ENCODE measurements around the gene TMPO.
"Not testable (repeated sequence)": the region's sequence is repeated elsewhere in the genome, so short reads cannot be mapped to it uniquely, and the experiment has no call there.

Gene TMPO

GRCh38 chr12:98533723-98534251 is 18.4 kb downstream of the TMPO start:
- Histone ChIP-seq H3K4me1 (ENCODE audit: control insufficient read depth in 5 of 5, insufficient read depth in 5 of 5, low read length in 5 of 5) (peaks cover 0 to 11% (median 0%) of the 10 kb centered on the region in 5 donors), H3K36me3 (ENCODE audit: control insufficient read depth in 5 of 5, insufficient read depth in 5 of 5, low read length in 5 of 5) (peaks cover 4 to 37% (median 10%) of the 10 kb centered on the region in 5 donors), H3K4me3 (ENCODE audit: low read depth in 1 of 5, low read length in 5 of 5) (no peak overlapping the region), H3K27me3 (ENCODE audit: control insufficient read depth in 5 of 5, insufficient read depth in 4 of 5, low read length in 5 of 5) (no peaks in the 10 kb centered on the region), H3K9me3 (ENCODE audit: control insufficient read depth in 5 of 5, low read length in 5 of 5) (no peaks in the 10 kb centered on the region), H3K27ac (ENCODE audit: low read depth, low read length) (no peak overlapping the region), H3K9ac (ENCODE audit: low read length in 5 of 5) (no peak overlapping the region)

GRCh38 chr12:98538031-98538430 is 22.6 kb downstream of the TMPO start:
- H3K36me3 ChIP-seq (ENCODE audit: control insufficient read depth in 5 of 5, insufficient read depth in 5 of 5, low read length in 5 of 5): peaks cover 8 to 34% (median 11%) of the 10 kb centered on the region in 5 donors
- peaks cover 0 to 8% (median 0%) of the 10 kb centered on the region in 5 donors for H3K4me1 ChIP-seq (ENCODE audit: control insufficient read depth in 5 of 5, insufficient read depth in 5 of 5, low read length in 5 of 5)
- H3K27me3 ChIP-seq (ENCODE audit: control insufficient read depth in 5 of 5, insufficient read depth in 4 of 5, low read length in 5 of 5): no peaks in the 10 kb centered on the region
- no peak overlapping the region for H3K4me3 ChIP-seq (ENCODE audit: low read depth in 1 of 5, low read length in 5 of 5)
- no peak overlapping the region for H3K27ac ChIP-seq (ENCODE audit: low read depth, low read length)
- H3K9ac ChIP-seq (ENCODE audit: low read length in 5 of 5): no peak overlapping the region
- H3K9me3 ChIP-seq (ENCODE audit: control insufficient read depth in 5 of 5, low read length in 5 of 5): no peaks in the 10 kb centered on the region

- Histone ChIP-seq H3K9ac (ENCODE audit: low read length in 5 of 5) (no peak overlapping the region), H3K27me3 (ENCODE audit: control insufficient read depth in 5 of 5, insufficient read depth in 4 of 5, low read length in 5 of 5) (no peaks in the 10 kb centered on the region), H3K4me3 (ENCODE audit: low read depth in 1 of 5, low read length in 5 of 5) (no peak overlapping the region), H3K4me1 (ENCODE audit: control insufficient read depth in 5 of 5, insufficient read depth in 5 of 5, low read length in 5 of 5) (no peaks in the 10 kb centered on the region), H3K36me3 (ENCODE audit: control insufficient read depth in 5 of 5, insufficient read depth in 5 of 5, low read length in 5 of 5) (peaks cover 6 to 21% (median 11%) of the 10 kb centered on the region in 5 donors), H3K27ac (ENCODE audit: low read depth, low read length) (no peak overlapping the region), H3K9me3 (ENCODE audit: control insufficient read depth in 5 of 5, low read length in 5 of 5) (no peaks in the 10 kb centered on the region)
Observed at GRCh38 chr12:98543701-98544100, 28.3 kb downstream of the TMPO start.

GRCh38 chr12:98544751-98545150 is 29.4 kb downstream of the TMPO start:
- H3K4me3 ChIP-seq (ENCODE audit: low read depth in 1 of 5, low read length in 5 of 5): no peak overlapping the region
- H3K27me3 ChIP-seq (ENCODE audit: control insufficient read depth in 5 of 5, insufficient read depth in 4 of 5, low read length in 5 of 5): no peaks in the 10 kb centered on the region
- H3K9me3 ChIP-seq (ENCODE audit: control insufficient read depth in 5 of 5, low read length in 5 of 5): no peaks in the 10 kb centered on the region
- H3K4me1 ChIP-seq (ENCODE audit: control insufficient read depth in 5 of 5, insufficient read depth in 5 of 5, low read length in 5 of 5): no peaks in the 10 kb centered on the region
- no peak overlapping the region for H3K9ac ChIP-seq (ENCODE audit: low read length in 5 of 5)
- no peak overlapping the region for H3K27ac ChIP-seq (ENCODE audit: low read depth, low read length)
- H3K36me3 ChIP-seq (ENCODE audit: control insufficient read depth in 5 of 5, insufficient read depth in 5 of 5, low read length in 5 of 5): peaks cover 6 to 21% (median 11%) of the 10 kb centered on the region in 5 donors

GRCh38 chr12:98549371-98550110 is 34.2 kb downstream of the TMPO start:
- peaks cover 8 to 18% (median 14%) of the 10 kb centered on the region in 5 donors for H3K36me3 ChIP-seq (ENCODE audit: control insufficient read depth in 5 of 5, insufficient read depth in 5 of 5, low read length in 5 of 5)
- no peak overlapping the region for H3K4me3 ChIP-seq (ENCODE audit: low read depth in 1 of 5, low read length in 5 of 5)
- no peak overlapping the region for H3K9ac ChIP-seq (ENCODE audit: low read length in 5 of 5)
- H3K27me3 ChIP-seq (ENCODE audit: control insufficient read depth in 5 of 5, insufficient read depth in 4 of 5, low read length in 5 of 5): no peaks in the 10 kb centered on the region
- H3K27ac ChIP-seq (ENCODE audit: low read depth, low read length): no peak overlapping the region
- H3K9me3 ChIP-seq (ENCODE audit: control insufficient read depth in 5 of 5, low read length in 5 of 5): no peaks in the 10 kb centered on the region
- no peaks in the 10 kb centered on the region for H3K4me1 ChIP-seq (ENCODE audit: control insufficient read depth in 5 of 5, insufficient read depth in 5 of 5, low read length in 5 of 5)

- Histone ChIP-seq H3K27me3 (ENCODE audit: control insufficient read depth in 5 of 5, insufficient read depth in 4 of 5, low read length in 5 of 5) (no peaks in the 10 kb centered on the region), H3K4me1 (ENCODE audit: control insufficient read depth in 5 of 5, insufficient read depth in 5 of 5, low read length in 5 of 5) (no peaks in the 10 kb centered on the region), H3K9ac (ENCODE audit: low read length in 5 of 5) (no peak overlapping the region), H3K36me3 (ENCODE audit: control insufficient read depth in 5 of 5, insufficient read depth in 5 of 5, low read length in 5 of 5) (peaks cover 6 to 15% (median 12%) of the 10 kb centered on the region in 5 donors), H3K4me3 (ENCODE audit: low read depth in 1 of 5, low read length in 5 of 5) (no peak overlapping the region), H3K27ac (ENCODE audit: low read depth, low read length) (no peak overlapping the region), H3K9me3 (ENCODE audit: control insufficient read depth in 5 of 5, low read length in 5 of 5) (no peaks in the 10 kb centered on the region)
Observed at GRCh38 chr12:98551787-98552186, 36.4 kb downstream of the TMPO start.

GRCh38 chr12:98558097-98558496 is 42.7 kb downstream of the TMPO start:
- H3K27me3 ChIP-seq (ENCODE audit: control insufficient read depth in 5 of 5, insufficient read depth in 4 of 5, low read length in 5 of 5); H3K4me1 ChIP-seq (ENCODE audit: control insufficient read depth in 5 of 5, insufficient read depth in 5 of 5, low read length in 5 of 5); H3K4me3 ChIP-seq (ENCODE audit: low read depth in 1 of 5, low read length in 5 of 5); H3K36me3 ChIP-seq (ENCODE audit: control insufficient read depth in 5 of 5, insufficient read depth in 5 of 5, low read length in 5 of 5); H3K9me3 ChIP-seq (ENCODE audit: control insufficient read depth in 5 of 5, low read length in 5 of 5); H3K27ac ChIP-seq (ENCODE audit: low read depth, low read length); H3K9ac ChIP-seq (ENCODE audit: low read length in 5 of 5): not testable (repeated sequence)

GRCh38 chr12:98559666-98560065 is 44.3 kb downstream of the TMPO start:
- H3K9ac ChIP-seq (ENCODE audit: low read length in 5 of 5): no peak overlapping the region
- no peaks in the 10 kb centered on the region for H3K36me3 ChIP-seq (ENCODE audit: control insufficient read depth in 5 of 5, insufficient read depth in 5 of 5, low read length in 5 of 5)
- no peak overlapping the region for H3K27ac ChIP-seq (ENCODE audit: low read depth, low read length)
- no peak overlapping the region for H3K4me3 ChIP-seq (ENCODE audit: low read depth in 1 of 5, low read length in 5 of 5)
- H3K27me3 ChIP-seq (ENCODE audit: control insufficient read depth in 5 of 5, insufficient read depth in 4 of 5, low read length in 5 of 5): no peaks in the 10 kb centered on the region
- H3K9me3 ChIP-seq (ENCODE audit: control insufficient read depth in 5 of 5, low read length in 5 of 5): no peaks in the 10 kb centered on the region
- H3K4me1 ChIP-seq (ENCODE audit: control insufficient read depth in 5 of 5, insufficient read depth in 5 of 5, low read length in 5 of 5): no peaks in the 10 kb centered on the region

GRCh38 chr12:98561846-98562245 is 46.5 kb downstream of the TMPO start:
- Histone ChIP-seq H3K36me3 (ENCODE audit: control insufficient read depth in 5 of 5, insufficient read depth in 5 of 5, low read length in 5 of 5) (no peaks in the 10 kb centered on the region), H3K4me3 (ENCODE audit: low read depth in 1 of 5, low read length in 5 of 5) (no peak overlapping the region), H3K9me3 (ENCODE audit: control insufficient read depth in 5 of 5, low read length in 5 of 5) (no peaks in the 10 kb centered on the region), H3K27ac (ENCODE audit: low read depth, low read length) (no peak overlapping the region), H3K9ac (ENCODE audit: low read length in 5 of 5) (no peak overlapping the region), H3K27me3 (ENCODE audit: control insufficient read depth in 5 of 5, insufficient read depth in 4 of 5, low read length in 5 of 5) (no peaks in the 10 kb centered on the region), H3K4me1 (ENCODE audit: control insufficient read depth in 5 of 5, insufficient read depth in 5 of 5, low read length in 5 of 5) (peaks cover 0 to 4% (median 0%) of the 10 kb centered on the region in 5 donors)

GRCh38 chr12:98572010-98572409 is 56.6 kb downstream of the TMPO start:
- Histone ChIP-seq H3K36me3 (ENCODE audit: control insufficient read depth in 5 of 5, insufficient read depth in 5 of 5, low read length in 5 of 5) (no peaks in the 10 kb centered on the region), H3K27me3 (ENCODE audit: control insufficient read depth in 5 of 5, insufficient read depth in 4 of 5, low read length in 5 of 5) (no peaks in the 10 kb centered on the region), H3K4me3 (ENCODE audit: low read depth in 1 of 5, low read length in 5 of 5) (no peak overlapping the region), H3K9ac (ENCODE audit: low read length in 5 of 5) (no peak overlapping the region), H3K27ac (ENCODE audit: low read depth, low read length) (no peak overlapping the region), H3K4me1 (ENCODE audit: control insufficient read depth in 5 of 5, insufficient read depth in 5 of 5, low read length in 5 of 5) (peaks cover 0 to under 1% (median 0%) of the 10 kb centered on the region in 5 donors), H3K9me3 (ENCODE audit: control insufficient read depth in 5 of 5, low read length in 5 of 5) (no peaks in the 10 kb centered on the region)
